Activated naive CD8-positive, alpha-beta T cell treated with anti-CD3 and anti-CD28 coated beads for 36 hours (primary cell): Measurements from ENCODE around the gene ATP1B1. TPM values are rescaled to one million over a fixed set of nuclear protein-coding genes. Genes with fewer than 3 reads are reported as not detected.
A peak's percentile ranks its signal among the peaks of the same experiment; 100 is the strongest.

Experiments used
- DNase-seq: peaks from one replicate; pipeline ENCODE4 v3.0.0; 2021
- H3K27ac Mint-ChIP-seq: one replicate; pipeline ENCODE4 v1.8.0; 2022; ENCODE audit warnings: mild to moderate bottlenecking, moderate library complexity, mixed read lengths
- H3K27me3 Mint-ChIP-seq: one replicate; pipeline ENCODE4 v1.8.0; 2022; ENCODE audit warnings: mild to moderate bottlenecking, mixed read lengths
- H3K36me3 Mint-ChIP-seq: one replicate; pipeline ENCODE4 v1.8.0; 2021; ENCODE audit warnings: mild to moderate bottlenecking, mixed read lengths
- H3K4me1 Mint-ChIP-seq: one replicate; pipeline ENCODE4 v1.8.0; 2021; ENCODE audit warnings: mixed read lengths
- H3K4me3 Mint-ChIP-seq: one replicate; pipeline ENCODE4 v1.8.0; 2022; ENCODE audit warnings: mild to moderate bottlenecking, moderate library complexity, mixed read lengths
- H3K9me3 Mint-ChIP-seq: one replicate; pipeline ENCODE4 v1.8.0; 2022; ENCODE audit warnings: mixed read lengths
- total RNA-seq, 2 experiments: library from RNA; stranded (reverse); gene quantifications; one replicate each; pipeline ENCODE4 v1.2.3, GENCODE V29; 2021

Gene ATP1B1
- total RNA-seq, 2 experiments from 2014 or later = 3.3 to 4.1 TPM

- H3K27ac Mint-ChIP-seq = no peak overlapping the region
Observed at GRCh38 chr1:169105434-169106094, 926 bp upstream of the ATP1B1 start.

GRCh38 chr1:169106921-169107602, 572 bp downstream of the ATP1B1 start:
- H3K9me3 Mint-ChIP-seq = no peaks in the 10 kb centered on the region
- DNase-seq = peak; percentile 25
- H3K36me3 Mint-ChIP-seq = peaks cover under 1% of the 10 kb centered on the region
- peak overlapping the region; percentile 2 for H3K27ac Mint-ChIP-seq
- peaks cover 9% of the 10 kb centered on the region for H3K27me3 Mint-ChIP-seq
- H3K4me1 Mint-ChIP-seq = peaks cover 36% of the 10 kb centered on the region
- peak overlapping the region; percentile 87 for H3K4me3 Mint-ChIP-seq

More at GRCh38 chr1:169105434-169106094, 926 bp upstream of the ATP1B1 start:
- no peaks in the 10 kb centered on the region for H3K9me3 Mint-ChIP-seq
- H3K36me3 Mint-ChIP-seq = no peaks in the 10 kb centered on the region
- peak overlapping the region; percentile 73 for H3K4me3 Mint-ChIP-seq
- peaks cover 9% of the 10 kb centered on the region for H3K27me3 Mint-ChIP-seq
- peak; percentile 47 for DNase-seq
- H3K4me1 Mint-ChIP-seq = peaks cover 34% of the 10 kb centered on the region

GRCh38 chr1:169107603-169108208, 1.2 kb downstream of the ATP1B1 start:
- H3K4me3 Mint-ChIP-seq = peak overlapping the region; percentile 79
- no peaks in the 10 kb centered on the region for H3K9me3 Mint-ChIP-seq
- peaks cover 36% of the 10 kb centered on the region for H3K4me1 Mint-ChIP-seq
- peak; percentile 18 for DNase-seq
- H3K27ac Mint-ChIP-seq = peak overlapping the region; percentile 67
- peaks cover 7% of the 10 kb centered on the region for H3K36me3 Mint-ChIP-seq
- H3K27me3 Mint-ChIP-seq = peaks cover 9% of the 10 kb centered on the region

- Mint-ChIP-seq H3K9me3 (no peaks in the 10 kb centered on the region), H3K4me3 (peak overlapping the region; percentile 79), H3K27me3 (peaks cover 9% of the 10 kb centered on the region), H3K27ac (peak overlapping the region; percentile 19), H3K36me3 (peaks cover 7% of the 10 kb centered on the region), H3K4me1 (peaks cover 36% of the 10 kb centered on the region)
- no peak for DNase-seq
Observed at GRCh38 chr1:169108223-169108622, 1.7 kb downstream of the ATP1B1 start.

- no peak overlapping the region for H3K27ac Mint-ChIP-seq
- H3K4me3 Mint-ChIP-seq = peak overlapping the region; percentile 24
- H3K9me3 Mint-ChIP-seq = no peaks in the 10 kb centered on the region
- peaks cover 12% of the 10 kb centered on the region for H3K36me3 Mint-ChIP-seq
- peaks cover 36% of the 10 kb centered on the region for H3K4me1 Mint-ChIP-seq
- DNase-seq = no peak
- H3K27me3 Mint-ChIP-seq = peaks cover 9% of the 10 kb centered on the region
Observed at GRCh38 chr1:169108863-169109560, 2.5 kb downstream of the ATP1B1 start.

- no peak for DNase-seq
- Mint-ChIP-seq H3K36me3 (peaks cover 12% of the 10 kb centered on the region), H3K4me3 (no peak overlapping the region), H3K27me3 (peaks cover 9% of the 10 kb centered on the region), H3K27ac (no peak overlapping the region), H3K9me3 (no peaks in the 10 kb centered on the region), H3K4me1 (peaks cover 36% of the 10 kb centered on the region)
Observed at GRCh38 chr1:169109561-169110134, 3.2 kb downstream of the ATP1B1 start.

- no peaks in the 10 kb centered on the region for H3K9me3 Mint-ChIP-seq
- peaks cover 12% of the 10 kb centered on the region for H3K36me3 Mint-ChIP-seq
- peaks cover 9% of the 10 kb centered on the region for H3K27me3 Mint-ChIP-seq
- peak overlapping the region; percentile 25 for H3K27ac Mint-ChIP-seq
- DNase-seq = no peak
- H3K4me1 Mint-ChIP-seq = peaks cover 31% of the 10 kb centered on the region
- H3K4me3 Mint-ChIP-seq = no peak overlapping the region
Observed at GRCh38 chr1:169110236-169110635, 3.7 kb downstream of the ATP1B1 start.

- H3K36me3 Mint-ChIP-seq = peaks cover 12% of the 10 kb centered on the region
- H3K9me3 Mint-ChIP-seq = no peaks in the 10 kb centered on the region
- no peak overlapping the region for H3K4me3 Mint-ChIP-seq
Observed at GRCh38 chr1:169110689-169111447, 4.4 kb downstream of the ATP1B1 start.

GRCh38 chr1:169111472-169111871, 5.0 kb downstream of the ATP1B1 start:
- Mint-ChIP-seq H3K9me3 (no peaks in the 10 kb centered on the region), H3K36me3 (peaks cover 16% of the 10 kb centered on the region), H3K4me1 (peaks cover 34% of the 10 kb centered on the region), H3K27ac (no peak overlapping the region), H3K4me3 (no peak overlapping the region), H3K27me3 (peaks cover 9% of the 10 kb centered on the region)
- no peak for DNase-seq

More at GRCh38 chr1:169110689-169111447, 4.4 kb downstream of the ATP1B1 start:
- Mint-ChIP-seq H3K27me3 (peaks cover 9% of the 10 kb centered on the region), H3K27ac (peak overlapping the region; percentile 25), H3K4me1 (peaks cover 31% of the 10 kb centered on the region)
- DNase-seq = no peak

GRCh38 chr1:169112241-169112640, 5.8 kb downstream of the ATP1B1 start:
- no peak for DNase-seq
- H3K4me3 Mint-ChIP-seq = no peak overlapping the region
- peaks cover 32% of the 10 kb centered on the region for H3K4me1 Mint-ChIP-seq
- H3K27me3 Mint-ChIP-seq = peaks cover 7% of the 10 kb centered on the region
- no peaks in the 10 kb centered on the region for H3K9me3 Mint-ChIP-seq
- H3K27ac Mint-ChIP-seq = no peak overlapping the region
- peaks cover 16% of the 10 kb centered on the region for H3K36me3 Mint-ChIP-seq

GRCh38 chr1:169113613-169114119, 7.2 kb downstream of the ATP1B1 start:
- Mint-ChIP-seq H3K9me3 (no peaks in the 10 kb centered on the region), H3K4me1 (peaks cover 19% of the 10 kb centered on the region), H3K27ac (no peak overlapping the region), H3K27me3 (no peaks in the 10 kb centered on the region), H3K4me3 (no peak overlapping the region), H3K36me3 (peaks cover 16% of the 10 kb centered on the region)
- no peak for DNase-seq

GRCh38 chr1:169115891-169116585, 9.5 kb downstream of the ATP1B1 start:
- Mint-ChIP-seq H3K9me3 (no peaks in the 10 kb centered on the region), H3K4me1 (peaks cover 7% of the 10 kb centered on the region), H3K27me3 (no peaks in the 10 kb centered on the region), H3K36me3 (peaks cover 16% of the 10 kb centered on the region), H3K27ac (no peak overlapping the region), H3K4me3 (no peak overlapping the region)
- no peak for DNase-seq

- no peak for DNase-seq
- Mint-ChIP-seq H3K27me3 (no peaks in the 10 kb centered on the region), H3K27ac (no peak overlapping the region), H3K36me3 (peaks cover 16% of the 10 kb centered on the region), H3K4me3 (no peak overlapping the region), H3K9me3 (no peaks in the 10 kb centered on the region), H3K4me1 (peaks cover 7% of the 10 kb centered on the region)
Observed at GRCh38 chr1:169117014-169117413, 10.5 kb downstream of the ATP1B1 start.
